Choroid plexus epithelial cell (primary cell): ENCODE results near the gene BMP8B.

Experiments
- DNase-seq: peaks from one replicate; pipeline ENCODE4 v3.0.0-alpha.2; 2010; ENCODE audit warnings: low read depth
- H3K4me3 ChIP-seq: 2 replicates; pipeline ENCODE4 v1.5.1; 2011; ENCODE audit warnings: low read depth, mild to moderate bottlenecking, control low read depth, low read length, moderate library complexity
- TF ChIP-seq, protein P1 (sequence below): conservative IDR thresholded peaks from 2 replicates; pipeline ENCODE4 v1.5.1; 2011; ENCODE audit warnings: low read depth, mild to moderate bottlenecking, control low read depth, inconsistent platforms, low read length, moderate library complexity

BMP8B gene

GRCh38 chr1:39720094-39720999 is 68.3 kb downstream of the BMP8B start:
- DNase-seq = peak; percentile 82
- H3K4me3 ChIP-seq = no peak overlapping the region
- TF ChIP-seq, protein P1, sequence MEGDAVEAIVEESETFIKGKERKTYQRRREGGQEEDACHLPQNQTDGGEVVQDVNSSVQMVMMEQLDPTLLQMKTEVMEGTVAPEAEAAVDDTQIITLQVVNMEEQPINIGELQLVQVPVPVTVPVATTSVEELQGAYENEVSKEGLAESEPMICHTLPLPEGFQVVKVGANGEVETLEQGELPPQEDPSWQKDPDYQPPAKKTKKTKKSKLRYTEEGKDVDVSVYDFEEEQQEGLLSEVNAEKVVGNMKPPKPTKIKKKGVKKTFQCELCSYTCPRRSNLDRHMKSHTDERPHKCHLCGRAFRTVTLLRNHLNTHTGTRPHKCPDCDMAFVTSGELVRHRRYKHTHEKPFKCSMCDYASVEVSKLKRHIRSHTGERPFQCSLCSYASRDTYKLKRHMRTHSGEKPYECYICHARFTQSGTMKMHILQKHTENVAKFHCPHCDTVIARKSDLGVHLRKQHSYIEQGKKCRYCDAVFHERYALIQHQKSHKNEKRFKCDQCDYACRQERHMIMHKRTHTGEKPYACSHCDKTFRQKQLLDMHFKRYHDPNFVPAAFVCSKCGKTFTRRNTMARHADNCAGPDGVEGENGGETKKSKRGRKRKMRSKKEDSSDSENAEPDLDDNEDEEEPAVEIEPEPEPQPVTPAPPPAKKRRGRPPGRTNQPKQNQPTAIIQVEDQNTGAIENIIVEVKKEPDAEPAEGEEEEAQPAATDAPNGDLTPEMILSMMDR = peak; percentile 53

DNA sequence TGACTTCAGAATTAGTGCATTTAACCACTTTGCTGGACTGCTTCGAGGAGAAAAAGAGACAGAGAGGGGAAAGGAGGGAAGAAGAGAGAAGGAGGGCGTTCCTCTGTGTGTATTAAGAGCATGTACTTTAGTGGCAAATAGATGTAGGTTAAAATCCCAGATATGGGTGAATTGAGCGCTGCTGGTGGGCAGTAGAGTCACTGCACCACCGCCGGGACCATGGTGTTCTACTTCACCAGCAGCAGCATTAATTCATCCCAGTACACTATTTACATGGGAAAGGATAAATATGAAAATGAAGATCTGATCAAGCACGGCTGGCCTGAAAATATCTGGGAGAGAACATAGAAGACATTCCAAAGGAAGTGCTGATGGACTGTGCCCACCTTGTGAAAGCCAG is 70.9 kb downstream of the BMP8B start:
- H3K4me3 ChIP-seq = no peak overlapping the region
- TF ChIP-seq, protein P1 = peak; percentile 17

GRCh38 chr1:39713557-39713956 is 75.1 kb downstream of the BMP8B start:
- TF ChIP-seq, protein P1 = no peak
- no peak for DNase-seq
- no peak overlapping the region for H3K4me3 ChIP-seq

More for the DNA sequence above, 70.9 kb downstream of the BMP8B start:
- DNase-seq = no peak

GRCh38 chr1:39711966-39712340 is 76.7 kb downstream of the BMP8B start:
- TF ChIP-seq, protein P1 = no peak
- no peak overlapping the region for H3K4me3 ChIP-seq
- no peak for DNase-seq

- no peak overlapping the region for H3K4me3 ChIP-seq
- peak; percentile 60 for DNase-seq
- TF ChIP-seq, protein P1 = peak; percentile 27
Observed at GRCh38 chr1:39711104-39711965, 77.3 kb downstream of the BMP8B start.

- TF ChIP-seq, protein P1 = no peak
- H3K4me3 ChIP-seq = no peak overlapping the region
- no peak for DNase-seq
Observed at GRCh38 chr1:39707506-39707905, 81.2 kb downstream of the BMP8B start.
